Activated CD4-positive, alpha-beta T cell treated with anti-CD3 and anti-CD28 coated beads, Interleukin-2, amount 10 ng/mL, durations not matched to agents 24 days and 14 days (primary cell): ENCODE results near the gene CSTF1. TPM values are rescaled to one million over a fixed set of nuclear protein-coding genes. Genes with fewer than 3 reads are reported as not detected.
"Not testable (repeated sequence)": the region's sequence is repeated elsewhere in the genome, so short reads cannot be mapped to it uniquely, and the experiment has no call there.

Experiments
- DNase-seq: peaks from one replicate; pipeline ENCODE4 v3.0.0; 2022
- H3K27ac Mint-ChIP-seq: one replicate; pipeline ENCODE4 v1.8.0; 2022; ENCODE audit warnings: mild to moderate bottlenecking, mixed read lengths
- H3K27me3 Mint-ChIP-seq: one replicate; pipeline ENCODE4 v1.8.0; 2022; ENCODE audit warnings: mixed read lengths
- H3K36me3 Mint-ChIP-seq: one replicate; pipeline ENCODE4 v1.8.0; 2022; ENCODE audit warnings: low read depth, mild to moderate bottlenecking, mixed read lengths
- H3K4me1 Mint-ChIP-seq: one replicate; pipeline ENCODE4 v1.8.0; 2021; ENCODE audit warnings: mixed read lengths
- H3K4me3 Mint-ChIP-seq: one replicate; pipeline ENCODE4 v1.8.0; 2022; ENCODE audit warnings: mild to moderate bottlenecking, moderate library complexity, mixed read lengths
- H3K9me3 Mint-ChIP-seq: one replicate; pipeline ENCODE4 v1.8.0; 2021; ENCODE audit warnings: mixed read lengths
- intact Hi-C: fragments of 100-400 bp; cut with micrococcal nuclease; formaldehyde crosslinking; loops from one replicate; pipeline ENCODE4 v1.15.1; 2023
- total RNA-seq: library from RNA; stranded (reverse); gene quantifications from 2 replicates; pipeline ENCODE4 v1.2.3, GENCODE V29; 2022

CSTF1 gene
- total RNA-seq, 1 donor from 2014 or later: 52.2 TPM

- no peaks in the 10 kb centered on the region for H3K27me3 Mint-ChIP-seq
- intact Hi-C loops: loop anchor here (1.0 to 2.0 kb wide), 4 partner anchors 12 to 116 kb away; partner anchors contain the start of genes CASS4 and RTF2
- peak; percentile 90 for DNase-seq
- peaks cover 74% of the 10 kb centered on the region for H3K36me3 Mint-ChIP-seq
- H3K4me3 Mint-ChIP-seq: no peak overlapping the region
- peaks cover 16% of the 10 kb centered on the region for H3K4me1 Mint-ChIP-seq
- no peaks in the 10 kb centered on the region for H3K9me3 Mint-ChIP-seq
- H3K27ac Mint-ChIP-seq: no peak overlapping the region
Measured at GRCh38 chr20:56400001-56400640, 7.7 kb downstream of the CSTF1 start.

DNA sequence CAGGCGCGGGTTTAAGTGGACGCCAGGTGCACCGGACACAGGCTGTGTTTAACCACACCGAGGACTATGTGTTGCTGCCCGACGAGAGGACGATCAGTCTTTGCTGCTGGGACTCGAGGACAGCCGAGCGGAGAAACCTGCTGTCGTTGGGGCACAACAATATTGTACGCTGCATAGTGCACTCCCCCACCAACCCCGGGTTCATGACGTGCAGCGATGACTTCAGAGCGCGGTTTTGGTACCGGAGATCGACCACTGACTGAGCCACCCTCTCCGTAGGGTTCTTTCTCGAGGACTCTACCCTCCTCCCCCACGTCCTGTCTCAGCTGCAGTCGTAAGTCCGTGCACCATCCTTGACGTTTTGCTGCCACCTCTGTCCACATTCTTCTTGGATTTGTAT is 11.0 kb downstream of the CSTF1 start:
- intact Hi-C loops: no loop called here
- no peak for DNase-seq
- peaks cover 16% of the 10 kb centered on the region for H3K4me1 Mint-ChIP-seq
- peaks cover 74% of the 10 kb centered on the region for H3K36me3 Mint-ChIP-seq
- H3K27me3 Mint-ChIP-seq: no peaks in the 10 kb centered on the region
- H3K27ac Mint-ChIP-seq: no peak overlapping the region
- H3K4me3 Mint-ChIP-seq: no peak overlapping the region
- H3K9me3 Mint-ChIP-seq: no peaks in the 10 kb centered on the region

DNA sequence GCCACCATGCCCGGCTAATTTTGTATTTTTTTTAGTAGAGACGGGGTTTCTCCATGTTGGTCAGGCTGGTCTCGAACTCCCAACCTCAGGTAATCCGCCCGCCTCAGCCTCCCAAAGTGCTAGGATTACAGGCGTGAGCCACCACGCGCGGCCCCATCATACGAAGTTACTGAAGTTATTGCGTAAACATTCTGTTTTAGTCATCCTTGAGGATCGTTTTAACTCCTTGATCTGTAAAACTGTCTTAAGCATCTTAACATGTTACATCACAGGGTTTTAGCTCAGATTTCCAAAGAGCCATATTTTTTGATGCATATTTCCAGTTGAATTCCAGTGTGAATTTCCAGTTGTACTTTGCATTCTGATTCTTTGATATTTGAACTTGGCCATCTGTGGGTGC is 12.9 kb downstream of the CSTF1 start:
- Mint-ChIP-seq H3K27ac (peak overlapping the region; percentile 35), H3K4me1 (peaks cover 13% of the 10 kb centered on the region), H3K36me3 (peaks cover 76% of the 10 kb centered on the region)
- intact Hi-C loops, H3K4me3 Mint-ChIP-seq, H3K27me3 Mint-ChIP-seq, H3K9me3 Mint-ChIP-seq, DNase-seq: not testable (repeated sequence)

DNA sequence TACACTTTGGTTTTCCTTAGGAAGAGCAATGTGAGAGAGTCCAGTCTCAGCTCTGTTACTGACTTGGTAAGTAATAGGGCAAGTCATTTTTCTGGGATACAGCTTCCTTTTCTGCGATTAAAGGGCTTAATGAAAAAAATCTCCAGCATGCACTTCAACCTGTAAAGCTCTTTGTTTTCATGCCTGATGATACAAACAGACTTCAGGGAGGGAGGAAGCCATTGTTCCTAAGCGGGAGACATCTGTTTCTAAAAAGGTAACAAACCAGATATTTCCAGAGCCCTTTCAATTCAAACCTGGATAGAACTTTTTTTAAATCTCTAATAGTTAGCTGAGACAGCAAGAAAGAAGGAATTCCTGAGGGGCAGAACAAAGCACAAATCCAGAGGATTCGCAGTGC is 14.5 kb downstream of the CSTF1 start:
- no peak overlapping the region for H3K4me3 Mint-ChIP-seq
- H3K9me3 Mint-ChIP-seq: no peaks in the 10 kb centered on the region
- H3K27ac Mint-ChIP-seq: peak overlapping the region; percentile 11
- no peaks in the 10 kb centered on the region for H3K27me3 Mint-ChIP-seq
- intact Hi-C loops: no loop called here
- no peak for DNase-seq
- H3K36me3 Mint-ChIP-seq: peaks cover 69% of the 10 kb centered on the region
- H3K4me1 Mint-ChIP-seq: peaks cover 21% of the 10 kb centered on the region

DNA sequence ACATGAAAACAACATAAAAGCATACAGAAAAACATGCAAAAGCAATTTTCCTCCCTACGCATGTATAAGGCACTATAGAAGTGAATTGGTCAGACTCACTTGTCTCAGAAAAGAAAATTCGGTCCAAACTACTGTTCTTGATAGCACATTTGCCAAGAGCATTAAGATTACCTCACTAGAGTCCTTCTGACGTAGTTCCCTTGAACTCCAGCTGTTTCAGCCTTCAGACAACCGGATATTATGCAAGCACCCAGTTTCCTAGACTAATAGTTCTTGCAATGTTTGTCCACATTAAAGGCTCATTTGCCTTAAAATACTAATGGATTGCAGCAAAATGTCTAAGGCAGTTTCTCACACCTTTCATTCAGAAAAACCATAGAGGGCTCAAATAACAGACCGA is 17.1 kb downstream of the CSTF1 start:
- intact Hi-C loops: no loop called here

GRCh38 chr20:56409956-56410355 is 17.5 kb downstream of the CSTF1 start:
- Mint-ChIP-seq H3K4me1 (peaks cover 33% of the 10 kb centered on the region), H3K36me3 (peaks cover 68% of the 10 kb centered on the region), H3K4me3 (no peak overlapping the region)

More for the DNA sequence above, 17.1 kb downstream of the CSTF1 start:
- peaks cover 30% of the 10 kb centered on the region for H3K4me1 Mint-ChIP-seq
- peaks cover 4% of the 10 kb centered on the region for H3K9me3 Mint-ChIP-seq
- no peak for DNase-seq
- H3K27me3 Mint-ChIP-seq: no peaks in the 10 kb centered on the region
- H3K36me3 Mint-ChIP-seq: peaks cover 70% of the 10 kb centered on the region
- no peak overlapping the region for H3K27ac Mint-ChIP-seq
- no peak overlapping the region for H3K4me3 Mint-ChIP-seq

DNA sequence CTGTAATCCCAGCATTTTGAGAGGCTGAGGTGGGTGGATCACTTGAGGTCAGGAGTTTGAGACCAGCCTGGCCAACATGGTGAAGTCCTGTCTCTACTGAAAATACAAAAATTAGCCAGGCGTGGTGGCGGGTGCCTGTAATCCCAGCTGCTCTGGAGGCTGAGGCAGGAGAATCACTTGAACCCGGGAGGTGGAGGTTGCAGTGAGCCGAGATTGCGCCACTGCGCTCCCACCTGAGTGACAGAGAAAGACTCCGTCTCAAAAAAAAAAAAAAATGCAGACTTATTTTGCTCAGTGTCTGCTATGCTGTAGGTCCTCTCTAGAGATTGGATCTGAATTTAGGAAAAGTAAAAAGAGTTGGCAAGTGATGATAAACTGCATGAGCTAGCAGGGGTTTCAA is 18.8 kb downstream of the CSTF1 start:
- intact Hi-C loops, H3K27me3 Mint-ChIP-seq, DNase-seq, H3K9me3 Mint-ChIP-seq: not testable (repeated sequence)
- peaks cover 58% of the 10 kb centered on the region for H3K36me3 Mint-ChIP-seq
- peak overlapping the region; percentile 74 for H3K4me3 Mint-ChIP-seq
- peak overlapping the region; percentile 94 for H3K27ac Mint-ChIP-seq
- peaks cover 36% of the 10 kb centered on the region for H3K4me1 Mint-ChIP-seq

More at GRCh38 chr20:56409956-56410355, 17.5 kb downstream of the CSTF1 start:
- Mint-ChIP-seq H3K9me3 (peaks cover 4% of the 10 kb centered on the region), H3K27me3 (no peaks in the 10 kb centered on the region), H3K27ac (peak overlapping the region; percentile 47)
- intact Hi-C loops: no loop called here
- DNase-seq: no peak

DNA sequence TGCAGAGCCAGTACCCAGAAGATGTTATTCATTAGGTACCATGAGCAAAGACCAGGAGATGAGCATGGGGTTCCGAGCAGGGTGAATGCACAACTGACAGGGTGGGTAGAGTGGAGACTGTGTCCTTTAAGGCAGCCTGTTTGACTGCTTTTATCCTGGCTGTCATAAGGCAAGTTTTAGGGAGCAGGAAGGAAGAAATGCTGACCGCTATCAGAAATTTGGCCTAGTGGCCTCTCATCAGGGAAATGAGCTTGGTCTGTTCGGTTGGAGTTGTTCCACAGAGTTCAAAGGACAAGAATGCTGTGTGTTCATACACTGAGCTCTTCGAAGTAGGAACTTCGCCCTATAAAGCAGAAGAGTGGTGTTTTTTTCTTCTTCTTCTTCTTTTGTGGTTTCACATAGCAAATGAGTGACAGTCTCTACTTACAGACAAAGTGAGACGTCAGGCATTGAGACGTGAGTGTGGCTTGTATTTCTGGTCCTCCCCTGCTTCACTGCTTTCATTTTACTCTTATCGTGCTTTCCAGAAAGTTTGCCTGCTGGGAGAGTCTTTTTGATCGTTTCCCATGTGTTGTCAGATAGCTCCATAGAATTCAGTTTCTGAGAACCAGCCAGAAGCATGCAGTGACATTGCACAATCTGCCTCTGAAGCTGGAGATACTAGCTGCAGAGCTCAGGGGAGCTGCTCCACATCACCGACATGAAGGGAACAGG is 19.5 kb downstream of the CSTF1 start, which contains the start of gene CASS4:
Gene CASS4 (plus strand): TSS at position 502 of the 714 bp plus-strand sequence. CDS start 199 bp downstream, at position 701.
- Mint-ChIP-seq H3K36me3 (peaks cover 53% of the 10 kb centered on the region), H3K27me3 (no peaks in the 10 kb centered on the region), H3K27ac (peak within 1 kb of the TSS; percentile 94), H3K4me1 (peaks cover 41% of the 10 kb centered on the region), H3K9me3 (peaks cover 4% of the 10 kb centered on the region), H3K4me3 (peak within 1 kb of the TSS; percentile 74)
- intact Hi-C loops: loop anchor here (1.0 kb wide), 1 partner anchor 12 kb away; no protein-coding TSS in a partner anchor
- peak; percentile 80 for DNase-seq

DNA sequence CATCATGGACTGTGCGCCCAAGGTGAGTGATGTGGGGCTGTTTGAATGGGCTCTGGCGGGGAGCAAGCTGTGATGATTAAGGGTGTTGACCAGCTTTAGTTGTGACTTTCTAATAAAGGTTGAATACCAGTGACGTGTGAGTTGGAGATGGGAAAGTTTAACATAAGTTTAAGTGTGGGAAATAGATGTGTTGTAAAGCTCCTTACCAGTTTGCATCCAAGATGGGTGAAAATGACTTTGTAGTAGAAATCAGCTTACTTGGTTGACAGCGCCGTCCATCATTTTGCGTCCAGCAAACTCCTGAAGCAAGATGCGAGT is 20.0 kb downstream of the CSTF1 start:
- H3K27ac Mint-ChIP-seq: peak overlapping the region; percentile 94
- peaks cover 45% of the 10 kb centered on the region for H3K4me1 Mint-ChIP-seq
- H3K4me3 Mint-ChIP-seq: peak overlapping the region; percentile 74
- no peak for DNase-seq
- intact Hi-C loops: loop anchor here (1.0 kb wide), 1 partner anchor 12 kb away; no protein-coding TSS in a partner anchor
- H3K9me3 Mint-ChIP-seq: peaks cover 4% of the 10 kb centered on the region
- no peaks in the 10 kb centered on the region for H3K27me3 Mint-ChIP-seq
- peaks cover 52% of the 10 kb centered on the region for H3K36me3 Mint-ChIP-seq

DNA sequence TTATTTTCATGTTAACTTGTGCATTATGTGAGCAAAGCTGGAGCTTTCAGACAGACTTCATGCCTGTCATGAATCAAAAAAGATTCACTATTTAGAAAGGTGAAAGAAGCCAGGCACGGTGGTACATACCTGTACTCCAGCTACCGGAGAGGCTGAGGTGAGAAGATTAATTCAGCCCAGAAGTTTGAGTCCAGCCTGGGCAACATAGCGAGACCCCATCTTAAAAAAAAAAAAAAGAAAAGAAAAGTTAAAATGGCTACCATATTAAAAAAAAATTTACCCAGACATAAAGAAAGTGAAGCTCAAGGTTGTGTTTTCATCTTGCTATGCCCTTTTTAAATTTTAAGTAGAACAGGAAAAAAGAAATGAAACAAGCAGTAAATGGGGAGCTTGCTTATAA is 20.5 kb downstream of the CSTF1 start:
- no peak for DNase-seq
- Mint-ChIP-seq H3K4me1 (peaks cover 49% of the 10 kb centered on the region), H3K36me3 (peaks cover 50% of the 10 kb centered on the region), H3K27ac (peak overlapping the region; percentile 94), H3K9me3 (peaks cover 4% of the 10 kb centered on the region), H3K4me3 (peak overlapping the region; percentile 74), H3K27me3 (no peaks in the 10 kb centered on the region)
- intact Hi-C loops: loop anchor here (1.0 kb wide), 1 partner anchor 13 kb away; no protein-coding TSS in a partner anchor

DNA sequence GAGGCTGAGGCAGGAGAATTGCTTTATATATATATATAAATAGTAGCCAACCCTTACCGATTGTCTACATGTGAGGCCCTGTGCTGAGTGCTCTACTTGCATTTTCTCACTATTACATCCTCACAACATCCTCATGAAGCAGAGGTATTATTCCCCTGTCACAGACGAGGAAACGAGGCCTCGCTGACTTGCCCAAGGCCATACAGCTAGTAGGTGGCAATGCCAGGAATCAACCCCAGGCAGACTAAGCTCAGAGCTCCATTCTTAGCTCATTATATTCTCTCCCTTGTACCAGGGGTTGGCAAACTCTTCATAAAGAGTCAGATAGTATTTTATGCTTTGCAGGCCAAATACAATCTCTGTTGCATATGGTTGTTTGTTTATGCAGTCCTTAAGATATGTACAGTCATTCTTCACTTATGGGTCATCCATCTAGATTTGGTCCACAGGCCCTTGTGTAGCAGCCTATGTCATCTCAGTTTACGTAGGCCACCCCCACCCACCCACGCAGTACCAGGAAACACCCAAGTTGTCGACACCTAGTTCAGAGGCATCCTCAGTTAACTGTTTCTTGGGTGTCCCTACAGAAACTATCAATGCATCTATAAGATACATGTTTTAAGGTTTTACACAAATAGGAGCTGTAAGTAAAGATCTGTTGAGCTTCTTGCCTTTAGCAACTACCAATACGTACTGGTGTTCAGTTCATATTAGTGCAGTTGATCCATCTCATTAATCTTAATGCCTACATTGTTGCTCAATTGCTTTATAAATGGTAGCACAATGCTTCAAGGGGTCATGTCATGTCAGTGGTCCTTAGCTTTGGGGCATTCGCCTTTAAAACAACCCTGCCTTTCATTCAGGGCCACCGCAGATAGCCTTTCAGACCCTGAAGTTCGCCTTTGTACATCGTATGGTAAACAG is 22.7 kb downstream of the CSTF1 start:
- intact Hi-C loops: loop anchor here (1.0 kb wide), 2 partner anchors 25 to 53 kb away; partner anchors contain the start of gene RTF2
- Mint-ChIP-seq H3K27me3 (no peaks in the 10 kb centered on the region), H3K9me3 (peaks cover 4% of the 10 kb centered on the region), H3K4me1 (peaks cover 58% of the 10 kb centered on the region), H3K36me3 (peaks cover 43% of the 10 kb centered on the region), H3K4me3 (peak overlapping the region; percentile 57), H3K27ac (peak overlapping the region; percentile 87)
- peak; percentile 73 for DNase-seq

DNA sequence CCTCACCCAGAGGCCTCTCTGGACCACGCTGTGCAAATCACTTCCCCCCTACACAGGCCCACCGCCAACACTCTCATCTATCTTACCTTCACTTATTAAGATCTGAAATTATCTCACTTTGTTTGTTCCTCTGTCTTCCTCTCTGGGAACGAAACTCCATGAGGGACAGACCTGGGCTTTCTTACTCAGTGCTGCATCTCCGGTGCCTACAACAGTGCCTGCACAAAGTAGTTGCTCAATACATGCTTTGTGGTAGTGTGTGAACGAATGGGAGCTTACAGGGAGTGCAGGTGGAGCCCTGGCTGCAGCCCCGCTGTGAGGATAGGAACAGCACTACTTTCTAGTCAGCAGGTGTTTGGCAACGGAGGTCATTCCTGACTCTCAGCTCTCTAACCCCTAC is 25.0 kb downstream of the CSTF1 start:
- H3K4me3 Mint-ChIP-seq: peak overlapping the region; percentile 53
- intact Hi-C loops: no loop called here
- H3K27me3 Mint-ChIP-seq: no peaks in the 10 kb centered on the region
- no peak for DNase-seq
- peaks cover 7% of the 10 kb centered on the region for H3K9me3 Mint-ChIP-seq
- peaks cover 60% of the 10 kb centered on the region for H3K4me1 Mint-ChIP-seq
- H3K36me3 Mint-ChIP-seq: peaks cover 44% of the 10 kb centered on the region
- peak overlapping the region; percentile 93 for H3K27ac Mint-ChIP-seq

- Mint-ChIP-seq H3K36me3 (peaks cover 42% of the 10 kb centered on the region), H3K4me3 (peak overlapping the region; percentile 53), H3K4me1 (peaks cover 62% of the 10 kb centered on the region), H3K9me3 (peaks cover 7% of the 10 kb centered on the region), H3K27me3 (no peaks in the 10 kb centered on the region), H3K27ac (peak overlapping the region; percentile 93)
- intact Hi-C loops: loop anchor here (2.0 kb wide), 1 partner anchor 25 kb away; the partner anchor contains the start of genes AURKA and CSTF1
- DNase-seq: no peak
Measured at GRCh38 chr20:56417911-56418310, 25.5 kb downstream of the CSTF1 start.
